ENCODE results near the gene CLDN4. TPM values are rescaled to one million over a fixed set of nuclear protein-coding genes. Genes with fewer than 3 reads are reported as not detected.

The CLDN4 gene
- total RNA-seq, 1 experiment from 2014 or later = 249 TPM

DNA sequence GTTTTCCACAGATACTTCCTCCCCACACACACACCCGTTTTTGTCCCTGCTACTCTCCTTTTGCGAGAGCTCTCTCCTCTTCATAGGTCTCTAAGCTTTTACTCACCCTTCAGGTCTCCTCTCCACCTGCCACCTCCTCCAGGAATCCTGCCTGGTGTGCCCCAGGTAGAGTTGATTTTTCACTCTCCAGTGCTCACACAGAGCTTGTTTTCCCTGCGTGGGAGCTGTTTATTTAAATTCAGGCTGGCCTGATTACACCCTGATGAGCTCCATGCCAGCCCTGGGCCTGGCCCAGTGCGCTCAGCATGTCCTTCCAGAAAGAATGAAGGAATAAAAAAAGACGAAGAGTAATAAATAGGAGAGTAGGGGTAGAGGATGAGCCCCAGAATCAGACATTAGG, 7.5 kb upstream of the CLDN4 start:
- Mint-ChIP-seq H3K27me3 (ENCODE audit: insufficient read depth, unreplicated experiment) (no peaks in the 10 kb centered on the region), H3K4me3 (ENCODE audit: unreplicated experiment) (peak overlapping the region; percentile 58), H3K4me1 (ENCODE audit: low read depth, unreplicated experiment) (peaks cover 43% of the 10 kb centered on the region), H3K27ac (ENCODE audit: unreplicated experiment) (peak overlapping the region; percentile 84), H3K36me3 (ENCODE audit: insufficient read depth, unreplicated experiment) (peaks cover 6% of the 10 kb centered on the region), H3K9me3 (ENCODE audit: unreplicated experiment) (no peaks in the 10 kb centered on the region)
- Histone ChIP-seq H3K4me1 (peaks cover 34% of the 10 kb centered on the region), H3K36me3 (ENCODE audit: control insufficient read depth, insufficient read depth, low read length) (no peaks in the 10 kb centered on the region), H3K4me3 (ENCODE audit: low read depth, low read length) (no peak overlapping the region), H3K27me3 (replicated peaks; ENCODE audit: control insufficient read depth, insufficient read depth, low read length) (no peaks in the 10 kb centered on the region), H3K9me3 (no peaks in the 10 kb centered on the region)
- TF ChIP-seq, protein P1, sequence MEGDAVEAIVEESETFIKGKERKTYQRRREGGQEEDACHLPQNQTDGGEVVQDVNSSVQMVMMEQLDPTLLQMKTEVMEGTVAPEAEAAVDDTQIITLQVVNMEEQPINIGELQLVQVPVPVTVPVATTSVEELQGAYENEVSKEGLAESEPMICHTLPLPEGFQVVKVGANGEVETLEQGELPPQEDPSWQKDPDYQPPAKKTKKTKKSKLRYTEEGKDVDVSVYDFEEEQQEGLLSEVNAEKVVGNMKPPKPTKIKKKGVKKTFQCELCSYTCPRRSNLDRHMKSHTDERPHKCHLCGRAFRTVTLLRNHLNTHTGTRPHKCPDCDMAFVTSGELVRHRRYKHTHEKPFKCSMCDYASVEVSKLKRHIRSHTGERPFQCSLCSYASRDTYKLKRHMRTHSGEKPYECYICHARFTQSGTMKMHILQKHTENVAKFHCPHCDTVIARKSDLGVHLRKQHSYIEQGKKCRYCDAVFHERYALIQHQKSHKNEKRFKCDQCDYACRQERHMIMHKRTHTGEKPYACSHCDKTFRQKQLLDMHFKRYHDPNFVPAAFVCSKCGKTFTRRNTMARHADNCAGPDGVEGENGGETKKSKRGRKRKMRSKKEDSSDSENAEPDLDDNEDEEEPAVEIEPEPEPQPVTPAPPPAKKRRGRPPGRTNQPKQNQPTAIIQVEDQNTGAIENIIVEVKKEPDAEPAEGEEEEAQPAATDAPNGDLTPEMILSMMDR (IDR thresholded peaks at IDR 0.05; ENCODE audit: insufficient read depth in 1 of 2, low read depth in 1 of 2, low read length in 1 of 2, severe bottlenecking in 1 of 2, unreplicated experiment in 1 of 2) = no peak
- ChIA-PET CTCF (interaction anchor here (0.6 kb wide), 1 partner anchor 25 kb away, joined by 4 read pairs; no protein-coding TSS in a partner anchor), POLR2A (interaction anchor here (0.9 kb wide), 1 partner anchor 53 kb away, joined by 3 read pairs; the partner anchor contains the start of gene CLDN3)
- intact Hi-C loops (cut with micrococcal nuclease; ENCODE audit: unreplicated experiment) = no loop called here
- DNase-seq = peak in 1 of 2 experiments; percentile 13
- BruUV-seq (replicated peaks) = no TSS peak

DNA sequence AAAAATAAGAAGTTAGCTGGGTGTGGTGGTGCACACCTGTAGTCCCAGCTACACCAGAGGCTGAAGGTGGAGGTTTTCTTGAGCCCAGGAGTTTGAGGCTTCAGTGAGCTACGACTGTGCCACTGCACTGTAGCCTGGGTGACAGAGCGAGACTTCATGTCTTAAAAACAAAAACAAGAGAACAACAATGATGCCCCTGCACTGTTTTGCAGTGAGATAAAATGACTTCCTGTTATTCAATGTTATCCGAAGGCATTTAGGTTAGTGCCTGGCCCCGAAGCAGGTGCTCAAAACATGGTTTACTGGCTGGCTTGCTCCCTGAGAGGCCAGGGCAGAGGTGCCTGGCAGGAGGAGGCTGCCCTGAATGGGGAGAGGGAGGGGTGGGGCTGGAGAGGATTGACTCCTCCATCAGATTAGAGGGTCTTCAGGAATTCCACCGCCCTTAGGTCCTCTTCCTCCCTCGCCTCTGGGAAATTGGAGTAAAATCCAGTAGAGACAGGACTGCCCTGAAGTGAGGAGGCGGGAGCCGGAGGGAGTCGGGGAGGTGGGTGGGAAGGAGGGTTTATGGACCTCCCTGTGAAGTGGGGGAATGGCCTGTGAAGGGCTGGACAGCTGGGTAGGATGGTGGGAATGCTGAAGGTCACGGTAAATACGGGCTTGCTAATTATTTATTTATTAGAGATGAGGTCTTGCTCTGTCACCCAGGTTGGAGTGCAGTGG, 6.8 kb upstream of the CLDN4 start:
- no TSS peak for BruUV-seq (replicated peaks)
- Mint-ChIP-seq H3K4me1 (ENCODE audit: low read depth, unreplicated experiment) (peaks cover 51% of the 10 kb centered on the region), H3K27ac (ENCODE audit: unreplicated experiment) (peak overlapping the region; percentile 84), H3K4me3 (ENCODE audit: unreplicated experiment) (no peak overlapping the region), H3K27me3 (ENCODE audit: insufficient read depth, unreplicated experiment) (no peaks in the 10 kb centered on the region), H3K9me3 (ENCODE audit: unreplicated experiment) (no peaks in the 10 kb centered on the region), H3K36me3 (ENCODE audit: insufficient read depth, unreplicated experiment) (peaks cover 6% of the 10 kb centered on the region)
- POLR2A ChIA-PET = no interaction called here
- CTCF ChIA-PET = interaction anchor here (0.6 kb wide), 1 partner anchor 26 kb away, joined by 4 read pairs; no protein-coding TSS in a partner anchor
- no peaks in the 10 kb centered on the region for H3K27me3 ChIP-seq (replicated peaks; ENCODE audit: control insufficient read depth, insufficient read depth, low read length)
- no peaks in the 10 kb centered on the region for H3K9me3 ChIP-seq
- no peaks in the 10 kb centered on the region for H3K36me3 ChIP-seq (ENCODE audit: control insufficient read depth, insufficient read depth, low read length)
- DNase-seq = peak in 1 of 2 experiments; percentile 27
- H3K4me1 ChIP-seq = peaks cover 40% of the 10 kb centered on the region
- H3K4me3 ChIP-seq (ENCODE audit: low read depth, low read length) = no peak overlapping the region
- TF ChIP-seq, protein P1 (IDR thresholded peaks at IDR 0.05; ENCODE audit: insufficient read depth in 1 of 2, low read depth in 1 of 2, low read length in 1 of 2, severe bottlenecking in 1 of 2, unreplicated experiment in 1 of 2) = no peak
- intact Hi-C loops (cut with micrococcal nuclease; ENCODE audit: unreplicated experiment) = no loop called here

DNA sequence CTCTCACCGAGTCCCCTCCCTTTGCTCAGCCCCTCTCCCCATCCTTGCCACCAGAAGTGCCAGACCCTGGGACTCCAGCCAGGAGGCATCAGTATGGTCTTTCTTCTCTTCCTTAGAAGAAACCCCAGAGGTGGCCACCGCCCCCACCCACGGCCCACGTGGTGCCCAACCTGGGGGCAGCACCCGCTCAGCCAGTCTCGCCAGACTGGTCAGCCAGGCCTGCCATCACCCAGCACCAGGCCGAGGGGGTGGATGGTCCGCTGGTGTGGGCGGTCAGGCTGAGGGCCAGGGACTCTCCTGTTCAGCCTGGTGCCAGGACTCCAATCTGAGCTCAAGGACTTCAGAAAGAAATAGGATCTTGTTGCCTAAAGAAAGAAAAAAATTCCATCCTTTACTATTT, 5.8 kb upstream of the CLDN4 start:
- intact Hi-C loops (cut with micrococcal nuclease; ENCODE audit: unreplicated experiment) = loop anchor here (5.0 kb wide), 1 partner anchor 248 kb away; the partner anchor contains the start of gene TBL2
- Mint-ChIP-seq H3K27me3 (ENCODE audit: insufficient read depth, unreplicated experiment) (no peaks in the 10 kb centered on the region), H3K4me1 (ENCODE audit: low read depth, unreplicated experiment) (peaks cover 58% of the 10 kb centered on the region), H3K9me3 (ENCODE audit: unreplicated experiment) (no peaks in the 10 kb centered on the region), H3K36me3 (ENCODE audit: insufficient read depth, unreplicated experiment) (peaks cover 6% of the 10 kb centered on the region), H3K27ac (ENCODE audit: unreplicated experiment) (no peak overlapping the region), H3K4me3 (ENCODE audit: unreplicated experiment) (no peak overlapping the region)
- H3K27me3 ChIP-seq (replicated peaks; ENCODE audit: control insufficient read depth, insufficient read depth, low read length) = no peaks in the 10 kb centered on the region
- BruUV-seq (replicated peaks) = no TSS peak
- peak in 1 of 2 experiments; percentile 31 for DNase-seq
- no peak overlapping the region for H3K4me3 ChIP-seq (ENCODE audit: low read depth, low read length)
- no peaks in the 10 kb centered on the region for H3K36me3 ChIP-seq (ENCODE audit: control insufficient read depth, insufficient read depth, low read length)
- ChIA-PET POLR2A (no interaction called here), CTCF (no interaction called here)
- no peaks in the 10 kb centered on the region for H3K9me3 ChIP-seq
- H3K4me1 ChIP-seq = peaks cover 48% of the 10 kb centered on the region
- TF ChIP-seq, protein P1 (IDR thresholded peaks at IDR 0.05; ENCODE audit: insufficient read depth in 1 of 2, low read depth in 1 of 2, low read length in 1 of 2, severe bottlenecking in 1 of 2, unreplicated experiment in 1 of 2) = no peak
